Heart right ventricle (tissue), 16 donors: Measurements from ENCODE around the gene GSE1. TPM values are rescaled to one million over a fixed set of nuclear protein-coding genes. Genes with fewer than 3 reads are reported as not detected.

Source experiments
- ATAC-seq, 8 donors: fragments of 200-7000 bp; cut with Tn5 transposase; one replicate each; pipeline ENCODE4 v1.9.1; 2020; ENCODE audit warnings: mild to moderate bottlenecking in 8 of 8, moderate library complexity in 8 of 8, moderate number of reproducible peaks in 1 of 8
- DNase-seq, 2 donors: peaks; one replicate each; pipeline ENCODE4 v3.0.0-alpha.2; 2020
- H3K27ac ChIP-seq, 10 donors: fragments of 200-600 bp; sonication (generic) in 2 of 10; one replicate each; pipeline versions ENCODE4 v1.5.0 to v1.8.0; 2020 to 2022; ENCODE audit warnings: mild to moderate bottlenecking in 3 of 10
- H3K27me3 ChIP-seq, 7 donors: fragments of 200-600 bp; one replicate each; pipeline ENCODE4 v1.8.0; 2021 to 2022; ENCODE audit warnings: mild to moderate bottlenecking in 2 of 7
- H3K36me3 ChIP-seq, 9 donors: fragments of 200-600 bp; sonication (generic) in 1 of 9; one replicate each; pipeline versions ENCODE4 v1.5.0 to v1.8.0; 2020 to 2022; ENCODE audit warnings: mild to moderate bottlenecking in 2 of 9
- H3K4me1 ChIP-seq, 9 donors: fragments of 200-600 bp; sonication (generic) in 1 of 9; one replicate each; pipeline versions ENCODE4 v1.5.0 to v1.8.0; 2020 to 2022; ENCODE audit warnings: mild to moderate bottlenecking in 4 of 9
- H3K4me3 ChIP-seq, 10 donors: fragments of 200-600 bp; sonication (generic) in 2 of 10; one replicate each; pipeline versions ENCODE4 v1.5.0 to v1.8.0; 2020 to 2022; ENCODE audit warnings: mild to moderate bottlenecking in 7 of 10, moderate library complexity in 2 of 10
- H3K9me3 ChIP-seq, 11 donors: fragments of 200-600 bp in 10 of 11; sonication (generic) in 2 of 11; one replicate each; pipeline versions ENCODE4 v1.5.0 to v1.8.0; 2013 to 2022; ENCODE audit warnings: mild to moderate bottlenecking in 2 of 11, control low read depth in 1 of 11, moderate library complexity in 1 of 11
- WGBS, 2 donors: extraction: QIAGEN DNeasy Blood & Tissue Kit; methylation state at CpG; one replicate each; pipeline ENCODE4 v1.1.7; 2013; ENCODE audit warnings: inconsistent platforms in 1 of 2; 5-methylcytosine and 5-hydroxymethylcytosine counted together
- intact Hi-C, 10 donors: fragments of 100-400 bp; cut with DNase I; formaldehyde crosslinking; loops; one replicate each; pipeline versions ENCODE4 v1.11.1 to v1.14.2; 2022
- polyA plus RNA-seq, 2 donors: library from polyadenylated mRNA; stranded (reverse); fragments of 200-250 nt; gene quantifications; one replicate each; pipeline ENCODE4 v1.2.3, GENCODE V29; 2013
- total RNA-seq, 10 donors: library from RNA; stranded (reverse); fragmentation: NEBNext Ultra II Directional in 3 of 10; extraction: Animal tissue kit (Norgen Biotek cat#: 25700) in 3 of 10; gene quantifications; one replicate each; pipeline versions ENCODE4 v1.2.1 to v1.2.4, GENCODE V29; 2021 to 2023
- TF ChIP-seq, protein P1 (sequence below), 9 donors: fragments of 200-600 bp; sonication (generic) in 2 of 9; IDR thresholded peaks; one replicate each; pipeline versions ENCODE4 v1.5.0 to v1.8.0; 2021 to 2022; ENCODE audit warnings: antibody characterized with exemption in 9 of 9, mild to moderate bottlenecking in 5 of 9, moderate library complexity in 1 of 9
- donor health status: Arrhythmogenic right ventricular cardiomyopathy.
- donor health status: ischemic (EF 13 %, LVEDD 7.1; RV severe dilation, severe dysfunction).
- donor health status: healthy with polysubstance abuse.
- donor health status: DM: no; HTN: yes; CAD: no.
- donor health status: DM: no; HTN: no; CAD: no.
- donor health status: ischemic (EF 25% LVEDD 6.9; RV normal size, moderate dysfunction).
- donor health status: ischemic (EF 25% LVEDD 5.7; RV mildly dilated, moderate dysfunction).
- donor health status: healthy.
- donor health status: DM: yes; HTN: yes; CAD: no.
- donor health status: Ischemic cardiomyopathy.
- donor health status: ischemic (EF 35%, LVEDD 5.7; RV mildly dilated, moderate dysfunction).
- donor health status: nonischemic (EF 11% LVEDD 7.7; RV severe dilation, severe dysfunction).
- donor health status: DM: yes; HTN: yes; CAD: no.
- donor health status: PGD.
- donor health status: ischemic (EF 29% LVEDD 5.4; RV normal size, mild dysfunction).
- donor health status: nonischemic (EF 23%, LVEDD 6.1; RV moderate dilation, normal function).

Gene GSE1
- total and polyA plus RNA-seq, 12 donors: 15.6 to 53.2 (median 32.6) TPM

DNA sequence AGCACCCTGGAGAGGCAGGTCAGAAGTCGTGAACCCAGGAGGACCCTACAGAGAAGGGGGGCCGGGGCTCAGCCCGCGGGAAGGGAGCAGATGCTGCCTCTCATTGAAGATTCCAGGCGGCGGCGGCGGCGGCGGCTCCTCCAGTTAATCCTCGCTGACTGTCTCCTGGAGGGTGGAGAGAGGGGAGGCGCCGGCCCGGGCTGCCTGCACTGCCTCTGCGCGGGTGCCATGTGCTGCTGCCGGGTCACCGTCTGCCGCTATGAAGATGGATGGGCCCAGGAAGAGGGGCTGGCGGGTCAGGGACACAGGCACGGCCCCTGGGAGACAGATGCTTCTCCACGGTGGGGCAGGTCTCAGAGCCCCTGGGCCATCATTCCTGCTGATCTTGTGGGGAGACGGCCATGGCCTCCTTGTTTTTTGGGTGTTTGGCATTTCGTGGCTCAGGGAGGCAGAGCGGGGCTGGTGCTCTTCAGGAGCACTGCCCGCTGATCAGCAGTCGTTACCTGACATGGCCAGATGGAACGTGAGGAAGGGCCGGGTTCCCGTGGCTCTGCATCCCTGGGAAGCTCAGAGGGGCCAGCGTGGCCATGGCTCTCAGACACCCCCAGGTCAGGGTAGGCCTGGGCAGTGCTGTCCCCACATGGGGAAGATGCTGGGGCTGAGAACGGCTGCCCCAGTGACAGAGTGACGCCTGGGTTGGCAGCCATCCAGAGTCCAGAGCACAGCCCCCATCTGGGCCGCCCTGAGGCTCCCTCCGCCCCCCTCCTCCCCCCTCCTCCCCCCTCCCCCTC is 39.5 kb downstream of the GSE1 start:
- DNase-seq: peak in 1 of 2 donors; percentile 68
- peaks cover 0 to 73% (median 20%) of the 10 kb centered on the region in 9 donors for H3K36me3 ChIP-seq

DNA sequence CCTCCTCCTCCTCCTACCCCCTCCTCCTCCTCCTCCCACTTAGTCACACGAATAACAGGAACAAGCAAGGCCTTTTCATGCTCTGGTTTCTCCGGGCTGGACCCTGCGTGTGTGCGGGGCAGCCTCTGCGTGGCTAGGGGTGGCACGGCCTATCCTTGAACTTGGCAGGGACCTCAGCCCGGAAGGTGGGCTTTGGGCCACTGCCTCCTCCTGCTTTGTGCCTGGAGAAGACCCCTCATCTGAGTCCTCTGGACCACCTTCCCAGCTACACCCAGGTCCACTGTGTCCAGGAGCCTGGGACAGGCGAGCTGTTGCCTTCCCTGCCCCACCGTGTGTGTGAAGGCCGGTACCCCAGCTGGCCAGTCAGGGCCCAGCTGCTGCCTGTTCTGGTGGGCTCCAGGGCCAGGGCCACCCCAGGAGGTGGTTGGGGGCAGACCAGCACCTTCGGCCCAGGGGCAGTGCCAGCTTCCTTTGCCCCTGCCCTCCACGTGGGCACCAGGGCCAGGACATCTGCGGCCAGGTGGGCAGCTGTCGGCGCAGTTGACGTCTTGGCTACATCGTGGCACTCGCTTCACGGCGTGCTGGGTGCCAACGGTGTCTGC is 40.3 kb downstream of the GSE1 start:
- ATAC-seq (peak in 1 of 8 donors; percentile 6), DNase-seq (peak in 1 of 2 donors; percentile 10)
- WGBS, 2 donors: 75 to 82% methylated on average over 20 to 21 of the region's 21 CpGs
- no peaks in the 10 kb centered on the region for H3K9me3 ChIP-seq
- H3K4me1 ChIP-seq: peaks cover 6 to 37% (median 22%) of the 10 kb centered on the region in 9 donors
- H3K36me3 ChIP-seq: peaks cover 0 to 73% (median 28%) of the 10 kb centered on the region in 9 donors
- intact Hi-C loops: no loop called here
- peak overlapping the region in 2 of 10 donors; percentile 30 to 36 for H3K27ac ChIP-seq
- no peaks in the 10 kb centered on the region for H3K27me3 ChIP-seq
- TF ChIP-seq, protein P1, sequence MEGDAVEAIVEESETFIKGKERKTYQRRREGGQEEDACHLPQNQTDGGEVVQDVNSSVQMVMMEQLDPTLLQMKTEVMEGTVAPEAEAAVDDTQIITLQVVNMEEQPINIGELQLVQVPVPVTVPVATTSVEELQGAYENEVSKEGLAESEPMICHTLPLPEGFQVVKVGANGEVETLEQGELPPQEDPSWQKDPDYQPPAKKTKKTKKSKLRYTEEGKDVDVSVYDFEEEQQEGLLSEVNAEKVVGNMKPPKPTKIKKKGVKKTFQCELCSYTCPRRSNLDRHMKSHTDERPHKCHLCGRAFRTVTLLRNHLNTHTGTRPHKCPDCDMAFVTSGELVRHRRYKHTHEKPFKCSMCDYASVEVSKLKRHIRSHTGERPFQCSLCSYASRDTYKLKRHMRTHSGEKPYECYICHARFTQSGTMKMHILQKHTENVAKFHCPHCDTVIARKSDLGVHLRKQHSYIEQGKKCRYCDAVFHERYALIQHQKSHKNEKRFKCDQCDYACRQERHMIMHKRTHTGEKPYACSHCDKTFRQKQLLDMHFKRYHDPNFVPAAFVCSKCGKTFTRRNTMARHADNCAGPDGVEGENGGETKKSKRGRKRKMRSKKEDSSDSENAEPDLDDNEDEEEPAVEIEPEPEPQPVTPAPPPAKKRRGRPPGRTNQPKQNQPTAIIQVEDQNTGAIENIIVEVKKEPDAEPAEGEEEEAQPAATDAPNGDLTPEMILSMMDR (IDR thresholded peaks at IDR 0.05): no peak
- H3K4me3 ChIP-seq: no peak overlapping the region

More for the DNA sequence above, 39.5 kb downstream of the GSE1 start:
- no peaks in the 10 kb centered on the region for H3K27me3 ChIP-seq
- H3K27ac ChIP-seq: peak overlapping the region in 1 of 10 donors; percentile 64
- TF ChIP-seq, protein P1 (IDR thresholded peaks at IDR 0.05): no peak
- H3K4me1 ChIP-seq: peaks cover 6 to 37% (median 22%) of the 10 kb centered on the region in 9 donors
- ATAC-seq: peak in 7 of 8 donors; percentile 19 to 60 (median 36)
- H3K9me3 ChIP-seq: no peaks in the 10 kb centered on the region
- 52 to 70% methylated on average over 31 to 35 of the region's 35 CpGs for WGBS, 2 donors
- intact Hi-C loops: no loop called here
- H3K4me3 ChIP-seq: no peak overlapping the region

DNA sequence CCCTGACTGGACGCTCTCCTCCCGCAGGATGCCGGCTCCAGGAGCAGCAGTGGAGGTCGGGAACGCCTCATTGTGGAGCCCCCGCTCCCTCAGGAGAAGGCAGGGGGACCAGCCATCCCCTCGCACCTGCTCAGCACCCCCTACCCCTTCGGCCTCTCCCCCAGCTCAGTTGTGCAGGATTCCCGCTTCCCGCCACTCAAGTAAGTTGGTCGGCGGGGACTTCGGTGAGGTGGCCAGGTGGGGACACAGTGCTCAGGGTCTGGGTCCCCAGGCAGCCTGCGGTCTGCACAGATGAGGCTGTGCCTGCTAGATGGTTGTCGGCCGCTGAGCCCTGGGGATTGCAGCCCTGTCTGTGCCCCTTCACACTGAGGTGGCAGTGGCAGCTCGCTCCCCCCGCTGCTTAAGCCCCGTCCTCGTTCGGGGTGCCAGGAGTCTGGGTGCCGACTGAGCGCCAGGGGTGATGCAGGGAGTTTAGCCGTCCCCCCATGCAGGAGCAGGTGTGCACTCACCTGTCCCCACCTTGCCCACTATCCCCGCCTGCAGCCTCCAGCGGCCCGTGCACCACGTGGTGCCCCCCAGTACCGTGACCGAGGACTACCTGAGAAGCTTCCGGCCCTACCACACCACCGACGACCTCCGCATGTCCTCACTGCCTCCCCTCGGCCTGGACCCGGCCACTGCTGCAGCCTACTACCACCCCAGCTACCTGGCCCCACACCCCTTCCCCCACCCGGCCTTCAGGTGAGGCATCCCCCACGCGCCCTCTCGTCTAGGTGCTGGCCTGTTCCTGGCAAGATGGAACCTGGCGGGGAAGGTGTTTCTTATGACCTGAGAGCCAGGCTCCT is 41.4 kb downstream of the GSE1 start:
- intact Hi-C loops: loop anchor here in 1 of 10 donors (5.0 kb wide), 1 partner anchor 63 kb away; no protein-coding TSS in a partner anchor
- Histone ChIP-seq H3K4me3 (no peak overlapping the region), H3K4me1 (peaks cover 6 to 46% (median 23%) of the 10 kb centered on the region in 9 donors), H3K36me3 (peaks cover 0 to 73% (median 36%) of the 10 kb centered on the region in 9 donors), H3K27me3 (no peaks in the 10 kb centered on the region), H3K27ac (no peak overlapping the region), H3K9me3 (no peaks in the 10 kb centered on the region)
- TF ChIP-seq, protein P1 (IDR thresholded peaks at IDR 0.05): no peak
- peak in 1 of 2 donors; percentile 13 for DNase-seq
- WGBS, 2 donors: 94 to 96% methylated on average over 41 of the region's 41 CpGs
- no peak for ATAC-seq
